Measurements from ENCODE around the gene LRPAP1. TPM values are rescaled to one million over a fixed set of nuclear protein-coding genes. Genes with fewer than 3 reads are reported as not detected.

LRPAP1 gene
- total RNA-seq, 1 donor from 2014 or later: 147 TPM

- Histone ChIP-seq H3K4me3 (ENCODE audit: low read depth, low read length) (no peak overlapping the region), H3K36me3 (ENCODE audit: control insufficient read depth, insufficient read depth, low read length) (no peaks in the 10 kb centered on the region), H3K27me3 (ENCODE audit: control insufficient read depth, insufficient read depth, low read length) (no peaks in the 10 kb centered on the region)
- no peak for TF ChIP-seq CTCF (IDR thresholded peaks at IDR 0.05; ENCODE audit: insufficient read depth, low read length, poor library complexity, severe bottlenecking)
- no peak for DNase-seq (ENCODE audit: low read depth)
Observed at GRCh38 chr4:3500634-3501101, 31.6 kb downstream of the LRPAP1 start.

- H3K4me3 ChIP-seq (ENCODE audit: low read depth, low read length): no peak overlapping the region
- no peak for DNase-seq (ENCODE audit: low read depth)
Observed at GRCh38 chr4:3500111-3500510, 32.1 kb downstream of the LRPAP1 start.

GRCh38 chr4:3499710-3500109, 32.5 kb downstream of the LRPAP1 start:
- no peak for DNase-seq (ENCODE audit: low read depth)
- Histone ChIP-seq H3K4me3 (ENCODE audit: low read depth, low read length) (no peak overlapping the region), H3K27me3 (ENCODE audit: control insufficient read depth, insufficient read depth, low read length) (peaks cover under 1% of the 10 kb centered on the region), H3K36me3 (ENCODE audit: control insufficient read depth, insufficient read depth, low read length) (no peaks in the 10 kb centered on the region)
- no peak for TF ChIP-seq CTCF (IDR thresholded peaks at IDR 0.05; ENCODE audit: insufficient read depth, low read length, poor library complexity, severe bottlenecking)

More at GRCh38 chr4:3500111-3500510, 32.1 kb downstream of the LRPAP1 start:
- Histone ChIP-seq H3K27me3 (ENCODE audit: control insufficient read depth, insufficient read depth, low read length) (no peaks in the 10 kb centered on the region), H3K36me3 (ENCODE audit: control insufficient read depth, insufficient read depth, low read length) (no peaks in the 10 kb centered on the region)
- no peak for TF ChIP-seq CTCF (IDR thresholded peaks at IDR 0.05; ENCODE audit: insufficient read depth, low read length, poor library complexity, severe bottlenecking)

GRCh38 chr4:3498901-3499510, 33.2 kb downstream of the LRPAP1 start:
- no peak for DNase-seq (ENCODE audit: low read depth)
- no peak overlapping the region for H3K4me3 ChIP-seq (ENCODE audit: low read depth, low read length)
- H3K27me3 ChIP-seq (ENCODE audit: control insufficient read depth, insufficient read depth, low read length): peaks cover 7% of the 10 kb centered on the region
- no peaks in the 10 kb centered on the region for H3K36me3 ChIP-seq (ENCODE audit: control insufficient read depth, insufficient read depth, low read length)
- TF ChIP-seq CTCF (IDR thresholded peaks at IDR 0.05; ENCODE audit: insufficient read depth, low read length, poor library complexity, severe bottlenecking): no peak

GRCh38 chr4:3498407-3498806, 33.8 kb downstream of the LRPAP1 start:
- H3K4me3 ChIP-seq (ENCODE audit: low read depth, low read length): no peak overlapping the region
- TF ChIP-seq CTCF (IDR thresholded peaks at IDR 0.05; ENCODE audit: insufficient read depth, low read length, poor library complexity, severe bottlenecking): no peak
- no peak for DNase-seq (ENCODE audit: low read depth)
- H3K27me3 ChIP-seq (ENCODE audit: control insufficient read depth, insufficient read depth, low read length): peaks cover 13% of the 10 kb centered on the region
- H3K36me3 ChIP-seq (ENCODE audit: control insufficient read depth, insufficient read depth, low read length): no peaks in the 10 kb centered on the region
